Liver (tissue), 3 donors: ENCODE measurements around the gene FBXO28.

Experiments used
- ATF3 ChIP-seq: IDR thresholded peaks from 2 replicates; pipeline ENCODE4 v1.6.1; 2016; ENCODE audit warnings: antibody characterized with exemption
- FOXA1 ChIP-seq: IDR thresholded peaks from 2 replicates; pipeline ENCODE4 v1.6.1; 2016; ENCODE audit warnings: antibody characterized with exemption
- FOXA2 ChIP-seq: IDR thresholded peaks from 2 replicates; pipeline ENCODE4 v1.6.1; 2016; ENCODE audit warnings: antibody characterized with exemption
- MAX ChIP-seq: IDR thresholded peaks from 2 replicates; pipeline ENCODE4 v1.6.1; 2016; ENCODE audit warnings: antibody characterized with exemption
- SP1 ChIP-seq: IDR thresholded peaks from 2 replicates; pipeline ENCODE4 v1.6.1; 2018; ENCODE audit warnings: antibody characterized with exemption, mild to moderate bottlenecking
- TAF1 ChIP-seq: conservative IDR thresholded peaks from 2 replicates; pipeline ENCODE4 v1.6.1; 2016; ENCODE audit warnings: antibody characterized with exemption, mild to moderate bottlenecking
- YY1 ChIP-seq: IDR thresholded peaks from 2 replicates; pipeline ENCODE4 v1.6.1; 2016; ENCODE audit warnings: antibody characterized with exemption, mild to moderate bottlenecking
- TF ChIP-seq, protein P1 (sequence below): fragments of 150-350 bp; IDR thresholded peaks from 2 replicates; pipeline ENCODE4 v1.5.1; 2017; ENCODE audit warnings: improper control_type of control experiment, low read depth, low read length; ENCODE audit not compliant: missing input control
- TF ChIP-seq, protein P2 (sequence below): IDR thresholded peaks from 2 replicates; pipeline ENCODE4 v1.6.1; 2016; ENCODE audit warnings: antibody characterized with exemption, mild to moderate bottlenecking
- TF ChIP-seq, protein P3 (sequence below): IDR thresholded peaks from 2 replicates; pipeline ENCODE4 v1.6.1; 2016; ENCODE audit warnings: antibody characterized with exemption
- donor health status: healthy.
- donor health status: healthy.

DNA sequence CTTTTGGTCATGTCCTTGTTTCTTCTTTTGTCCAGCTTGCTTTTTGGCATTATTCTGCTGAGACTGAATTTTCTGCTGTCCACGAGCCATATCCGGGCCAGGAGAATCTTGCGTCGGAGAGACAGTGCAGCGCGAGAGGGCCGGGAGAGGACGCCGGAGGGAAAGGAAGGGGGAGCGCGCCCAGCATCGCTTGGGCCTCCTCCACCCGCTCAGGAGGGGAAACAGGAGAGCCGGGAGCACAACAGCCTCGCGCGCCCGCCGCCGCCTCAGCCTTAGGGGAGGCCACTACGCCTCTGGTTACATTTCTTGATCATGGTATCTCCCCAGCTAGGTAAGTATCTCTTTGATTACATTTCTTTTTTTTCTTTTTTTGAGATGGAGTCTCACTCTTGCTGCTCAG lies 61.7 kb downstream of the FBXO28 start:
- TF ChIP-seq, protein P1, sequence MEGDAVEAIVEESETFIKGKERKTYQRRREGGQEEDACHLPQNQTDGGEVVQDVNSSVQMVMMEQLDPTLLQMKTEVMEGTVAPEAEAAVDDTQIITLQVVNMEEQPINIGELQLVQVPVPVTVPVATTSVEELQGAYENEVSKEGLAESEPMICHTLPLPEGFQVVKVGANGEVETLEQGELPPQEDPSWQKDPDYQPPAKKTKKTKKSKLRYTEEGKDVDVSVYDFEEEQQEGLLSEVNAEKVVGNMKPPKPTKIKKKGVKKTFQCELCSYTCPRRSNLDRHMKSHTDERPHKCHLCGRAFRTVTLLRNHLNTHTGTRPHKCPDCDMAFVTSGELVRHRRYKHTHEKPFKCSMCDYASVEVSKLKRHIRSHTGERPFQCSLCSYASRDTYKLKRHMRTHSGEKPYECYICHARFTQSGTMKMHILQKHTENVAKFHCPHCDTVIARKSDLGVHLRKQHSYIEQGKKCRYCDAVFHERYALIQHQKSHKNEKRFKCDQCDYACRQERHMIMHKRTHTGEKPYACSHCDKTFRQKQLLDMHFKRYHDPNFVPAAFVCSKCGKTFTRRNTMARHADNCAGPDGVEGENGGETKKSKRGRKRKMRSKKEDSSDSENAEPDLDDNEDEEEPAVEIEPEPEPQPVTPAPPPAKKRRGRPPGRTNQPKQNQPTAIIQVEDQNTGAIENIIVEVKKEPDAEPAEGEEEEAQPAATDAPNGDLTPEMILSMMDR, result no peak
- TF ChIP-seq YY1 (no peak), MAX (no peak), FOXA1 (no peak), TAF1 (no peak), ATF3 (no peak), SP1 (no peak), FOXA2 (no peak)
- TF ChIP-seq, protein P2, sequence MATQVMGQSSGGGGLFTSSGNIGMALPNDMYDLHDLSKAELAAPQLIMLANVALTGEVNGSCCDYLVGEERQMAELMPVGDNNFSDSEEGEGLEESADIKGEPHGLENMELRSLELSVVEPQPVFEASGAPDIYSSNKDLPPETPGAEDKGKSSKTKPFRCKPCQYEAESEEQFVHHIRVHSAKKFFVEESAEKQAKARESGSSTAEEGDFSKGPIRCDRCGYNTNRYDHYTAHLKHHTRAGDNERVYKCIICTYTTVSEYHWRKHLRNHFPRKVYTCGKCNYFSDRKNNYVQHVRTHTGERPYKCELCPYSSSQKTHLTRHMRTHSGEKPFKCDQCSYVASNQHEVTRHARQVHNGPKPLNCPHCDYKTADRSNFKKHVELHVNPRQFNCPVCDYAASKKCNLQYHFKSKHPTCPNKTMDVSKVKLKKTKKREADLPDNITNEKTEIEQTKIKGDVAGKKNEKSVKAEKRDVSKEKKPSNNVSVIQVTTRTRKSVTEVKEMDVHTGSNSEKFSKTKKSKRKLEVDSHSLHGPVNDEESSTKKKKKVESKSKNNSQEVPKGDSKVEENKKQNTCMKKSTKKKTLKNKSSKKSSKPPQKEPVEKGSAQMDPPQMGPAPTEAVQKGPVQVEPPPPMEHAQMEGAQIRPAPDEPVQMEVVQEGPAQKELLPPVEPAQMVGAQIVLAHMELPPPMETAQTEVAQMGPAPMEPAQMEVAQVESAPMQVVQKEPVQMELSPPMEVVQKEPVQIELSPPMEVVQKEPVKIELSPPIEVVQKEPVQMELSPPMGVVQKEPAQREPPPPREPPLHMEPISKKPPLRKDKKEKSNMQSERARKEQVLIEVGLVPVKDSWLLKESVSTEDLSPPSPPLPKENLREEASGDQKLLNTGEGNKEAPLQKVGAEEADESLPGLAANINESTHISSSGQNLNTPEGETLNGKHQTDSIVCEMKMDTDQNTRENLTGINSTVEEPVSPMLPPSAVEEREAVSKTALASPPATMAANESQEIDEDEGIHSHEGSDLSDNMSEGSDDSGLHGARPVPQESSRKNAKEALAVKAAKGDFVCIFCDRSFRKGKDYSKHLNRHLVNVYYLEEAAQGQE, result no peak
- TF ChIP-seq, protein P3, sequence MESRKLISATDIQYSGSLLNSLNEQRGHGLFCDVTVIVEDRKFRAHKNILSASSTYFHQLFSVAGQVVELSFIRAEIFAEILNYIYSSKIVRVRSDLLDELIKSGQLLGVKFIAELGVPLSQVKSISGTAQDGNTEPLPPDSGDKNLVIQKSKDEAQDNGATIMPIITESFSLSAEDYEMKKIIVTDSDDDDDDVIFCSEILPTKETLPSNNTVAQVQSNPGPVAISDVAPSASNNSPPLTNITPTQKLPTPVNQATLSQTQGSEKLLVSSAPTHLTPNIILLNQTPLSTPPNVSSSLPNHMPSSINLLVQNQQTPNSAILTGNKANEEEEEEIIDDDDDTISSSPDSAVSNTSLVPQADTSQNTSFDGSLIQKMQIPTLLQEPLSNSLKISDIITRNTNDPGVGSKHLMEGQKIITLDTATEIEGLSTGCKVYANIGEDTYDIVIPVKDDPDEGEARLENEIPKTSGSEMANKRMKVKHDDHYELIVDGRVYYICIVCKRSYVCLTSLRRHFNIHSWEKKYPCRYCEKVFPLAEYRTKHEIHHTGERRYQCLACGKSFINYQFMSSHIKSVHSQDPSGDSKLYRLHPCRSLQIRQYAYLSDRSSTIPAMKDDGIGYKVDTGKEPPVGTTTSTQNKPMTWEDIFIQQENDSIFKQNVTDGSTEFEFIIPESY, result no peak
